ENCODE results near the gene TMEM141. TPM values are rescaled to one million over a fixed set of nuclear protein-coding genes. Genes with fewer than 3 reads are reported as not detected.

The TMEM141 gene
- total and polyA plus RNA-seq, 10 of the 15 experiments (the other 5 are each of a cell fraction or from before 2014, with no cell fraction given): 7.8 to 48.6 (median 34.4) TPM

GRCh38 chr9:136807281-136808074 lies 16.3 kb downstream of the TMEM141 start, which contains the start of gene RABL6 (continued):
- 0 out of 2 replicates have a peak, but pooled peaks have one; percentile 29 for TF ChIP-seq REST (IDR thresholded peaks at IDR 0.05; ENCODE audit: low read depth, low read length)
- no peak for TF ChIP-seq MTA3 (IDR thresholded peaks at IDR 0.05; ENCODE audit: borderline replicate concordance, low read length)
- no peak for TF ChIP-seq BCL11A (IDR thresholded peaks at IDR 0.05; ENCODE audit: low read depth, low read length)
- TF ChIP-seq ZBTB40 (IDR thresholded peaks at IDR 0.05; ENCODE audit: borderline replicate concordance): no peak
- no peak for TF ChIP-seq EED (IDR thresholded peaks at IDR 0.05; ENCODE audit: low read depth)
- TF ChIP-seq RFX5 (IDR thresholded peaks at IDR 0.05; ENCODE audit: low read depth, low read length): no peak
- TF ChIP-seq YBX1 (IDR thresholded peaks at IDR 0.05): no peak
- TF ChIP-seq MTA2 (IDR thresholded peaks at IDR 0.05; ENCODE audit: low read depth): no peak
- TF ChIP-seq PML (IDR thresholded peaks at IDR 0.05; ENCODE audit: low read length): peak; percentile 54; the same call in 1 of the 2 replicates
- 0 out of 2 replicates have a peak, but pooled peaks have one; percentile 45 for TF ChIP-seq MAX (IDR thresholded peaks at IDR 0.05; ENCODE audit: low read depth, low read length)
- TF ChIP-seq EZH2 (IDR thresholded peaks at IDR 0.05; ENCODE audit: borderline replicate concordance, control insufficient read depth, low read depth, low read length): no peak
- TF ChIP-seq CREB1 (IDR thresholded peaks at IDR 0.05; ENCODE audit: low read depth): no peak; the same call in 1 of the 2 replicates
- TF ChIP-seq IRF4 (IDR thresholded peaks at IDR 0.05; ENCODE audit: low read depth, low read length): no peak
- no peak for TF ChIP-seq TBL1XR1 (IDR thresholded peaks at IDR 0.05; ENCODE audit: low read depth, low read length)
- no peak for TF ChIP-seq STAT1 (conservative IDR thresholded peaks at IDR 0.05)
- no peak; the same call in 1 of the 2 replicates for TF ChIP-seq NKRF (conservative IDR thresholded peaks at IDR 0.05)
- TF ChIP-seq BACH1 (IDR thresholded peaks at IDR 0.05; ENCODE audit: borderline replicate concordance): no peak
- TF ChIP-seq PAX5 (IDR thresholded peaks at IDR 0.05; ENCODE audit: borderline replicate concordance, low read depth, low read length): no peak
- 0 out of 2 replicates have a peak, but pooled peaks have one; percentile 38 for TF ChIP-seq TCF3 (IDR thresholded peaks at IDR 0.05; ENCODE audit: borderline replicate concordance, insufficient read depth, low read depth, low read length)
- no peak for TF ChIP-seq HDAC6 (IDR thresholded peaks at IDR 0.05; ENCODE audit: unreplicated experiment)
